Measurements from ENCODE around the gene KCTD2.
A peak's percentile ranks its signal among the peaks of the same experiment; 100 is the strongest.

The KCTD2 gene

GRCh38 chr17:75079023-75079373 is 32.0 kb downstream of the KCTD2 start:
- no peak for TF ChIP-seq CTCF (conservative IDR thresholded peaks at IDR 0.05; ENCODE audit: low read depth, low read length)
- DNase-seq (ENCODE audit: low read depth) = no peak
- no peak overlapping the region for H3K4me3 ChIP-seq (ENCODE audit: low read depth, low read length)

- no peak overlapping the region for H3K4me3 ChIP-seq (ENCODE audit: low read depth, low read length)
- DNase-seq (ENCODE audit: low read depth) = no peak
These were observed 34.9 kb downstream of the KCTD2 start for GRCh38 chr17:75081611-75082540.

GRCh38 chr17:75082683-75083082 is 35.7 kb downstream of the KCTD2 start:
- DNase-seq (ENCODE audit: low read depth) = no peak
- no peak for TF ChIP-seq CTCF (conservative IDR thresholded peaks at IDR 0.05; ENCODE audit: low read depth, low read length)
- no peak overlapping the region for H3K4me3 ChIP-seq (ENCODE audit: low read depth, low read length)

More at GRCh38 chr17:75081611-75082540, 34.9 kb downstream of the KCTD2 start:
- no peak for TF ChIP-seq CTCF (conservative IDR thresholded peaks at IDR 0.05; ENCODE audit: low read depth, low read length)

GRCh38 chr17:75084039-75084660 is 37.1 kb downstream of the KCTD2 start:
- no peak overlapping the region for H3K4me3 ChIP-seq (ENCODE audit: low read depth, low read length)
- DNase-seq (ENCODE audit: low read depth) = peak; percentile 95
- peak; percentile 7 for TF ChIP-seq CTCF (conservative IDR thresholded peaks at IDR 0.05; ENCODE audit: low read depth, low read length)

- DNase-seq (ENCODE audit: low read depth) = no peak
- H3K4me3 ChIP-seq (ENCODE audit: low read depth, low read length) = no peak overlapping the region
- TF ChIP-seq CTCF (conservative IDR thresholded peaks at IDR 0.05; ENCODE audit: low read depth, low read length) = no peak
These were observed 39.6 kb downstream of the KCTD2 start for GRCh38 chr17:75086496-75087181.

GRCh38 chr17:75087182-75087557 is 40.1 kb downstream of the KCTD2 start:
- no peak for DNase-seq (ENCODE audit: low read depth)
- peak overlapping the region; percentile 58 for H3K4me3 ChIP-seq (ENCODE audit: low read depth, low read length)
- no peak for TF ChIP-seq CTCF (conservative IDR thresholded peaks at IDR 0.05; ENCODE audit: low read depth, low read length)
